Adrenal gland (tissue), 5 donors: ENCODE data around the gene PCSK9.

Source experiments
- CTCF ChIP-seq, 6 experiments: fragments of 450-650 bp in 4 of 6; fragments of 200-600 bp in 2 of 6; sonication (generic) in 1 of 6; IDR thresholded peaks; 1 replicate in 5 of 6; 2 replicates in 1 of 6; pipeline versions ENCODE4 v1.5.1 to v1.8.0; 2016 to 2021; ENCODE audit warnings: antibody characterized with exemption in 6 of 6, mild to moderate bottlenecking in 2 of 6, moderate library complexity in 1 of 6
- POLR2A ChIP-seq, 2 donors: fragments of 450-650 bp; IDR thresholded peaks; one replicate each; pipeline ENCODE4 v1.6.1; 2017; ENCODE audit warnings: antibody characterized with exemption in 2 of 2, mild to moderate bottlenecking in 2 of 2, moderate library complexity in 1 of 2
- donor health status: DM: no; HTN: no; CAD: no.

- no peak for TF ChIP-seq CTCF (IDR thresholded peaks at IDR 0.05)
- no peak for TF ChIP-seq POLR2A (IDR thresholded peaks at IDR 0.05)
Measured at GRCh38 chr1:55073187-55073916, 34.0 kb downstream of the PCSK9 start.
